GM18907 (cell line): Measurements from ENCODE around the gene MSRB1.

Source experiments
- ATAC-seq: cut with Tn5 transposase; IDR thresholded peaks from one replicate; pipeline ENCODE4 v1.9.1; 2021; ENCODE audit warnings: mild to moderate bottlenecking, moderate library complexity; ENCODE audit not compliant: unreplicated experiment

The MSRB1 gene

DNA sequence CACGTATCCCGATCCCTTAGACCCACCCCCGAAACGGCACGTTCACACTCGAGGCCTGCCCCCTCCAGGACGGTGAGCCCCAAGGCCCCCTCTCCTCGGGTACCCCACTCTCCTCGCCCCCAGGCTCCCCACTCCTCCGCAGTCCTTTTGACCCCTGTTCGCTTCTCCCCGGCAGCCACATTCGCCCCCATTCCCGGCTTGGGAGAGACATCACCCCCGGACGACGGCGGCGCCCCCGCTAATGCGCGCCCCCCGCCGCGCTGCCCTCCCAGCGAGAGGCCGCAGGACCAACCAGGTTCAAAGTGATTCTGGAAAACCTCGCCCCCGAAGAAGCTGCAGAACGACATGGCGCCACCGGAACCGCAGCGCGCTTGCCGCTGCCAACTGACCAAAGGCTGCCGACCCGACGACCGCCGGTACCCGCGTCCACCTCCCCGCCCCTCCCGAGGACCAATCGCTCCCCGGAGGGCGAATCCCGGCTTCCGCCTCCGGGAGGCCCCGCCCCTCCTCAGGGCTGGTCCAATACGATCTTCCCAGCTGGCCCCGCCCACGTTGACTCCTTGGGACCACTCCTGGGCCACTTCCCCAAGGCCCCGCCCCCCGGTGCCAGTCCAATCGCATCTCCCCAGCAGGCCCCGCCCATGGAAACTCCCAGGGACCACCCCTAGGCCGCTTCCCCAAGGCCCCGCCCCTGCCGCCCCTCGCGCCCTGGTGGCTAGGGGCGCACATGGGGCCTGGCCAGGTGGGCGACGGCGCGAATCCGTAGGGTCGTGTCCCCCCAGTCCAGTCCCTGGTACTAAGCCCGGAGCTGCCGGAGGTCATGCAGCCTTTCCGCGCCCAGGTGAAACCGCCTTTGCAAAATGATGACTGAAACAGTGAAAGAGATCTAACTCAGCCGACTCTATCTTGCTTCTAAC is at the start of gene MSRB1:
Gene MSRB1 (minus strand): TSS at position 390 of the 917 bp plus-strand sequence. CDS start 43 bp downstream, at position 347.
- ATAC-seq: peak; percentile 87

GRCh38 chr16:1991948-1992703 is 49.1 kb upstream of the MSRB1 start:
- peak; percentile 45 for ATAC-seq

GRCh38 chr16:1991588-1991947 is 48.6 kb upstream of the MSRB1 start:
- ATAC-seq: no peak

DNA sequence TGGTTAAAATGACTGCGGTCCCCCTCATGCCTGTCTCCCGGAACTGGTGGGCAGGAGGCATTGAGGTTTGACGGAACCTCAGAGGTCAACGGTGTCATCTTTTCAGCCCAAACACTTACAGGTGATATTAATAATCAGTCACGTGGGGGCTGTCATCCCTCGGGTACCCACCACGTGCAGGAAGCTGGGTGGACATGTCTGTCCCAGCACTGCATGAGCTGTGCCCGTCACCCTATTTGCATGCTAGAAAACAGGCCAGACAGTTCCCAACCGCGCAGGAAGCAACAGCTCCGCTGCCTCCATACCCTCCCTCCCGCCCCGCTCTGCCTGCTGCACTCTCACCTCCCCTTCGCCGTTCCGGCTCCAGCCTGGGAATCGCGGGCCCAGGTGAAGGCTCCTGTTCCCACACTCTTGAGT is 48.1 kb upstream of the MSRB1 start:
- peak; percentile 48 for ATAC-seq

DNA sequence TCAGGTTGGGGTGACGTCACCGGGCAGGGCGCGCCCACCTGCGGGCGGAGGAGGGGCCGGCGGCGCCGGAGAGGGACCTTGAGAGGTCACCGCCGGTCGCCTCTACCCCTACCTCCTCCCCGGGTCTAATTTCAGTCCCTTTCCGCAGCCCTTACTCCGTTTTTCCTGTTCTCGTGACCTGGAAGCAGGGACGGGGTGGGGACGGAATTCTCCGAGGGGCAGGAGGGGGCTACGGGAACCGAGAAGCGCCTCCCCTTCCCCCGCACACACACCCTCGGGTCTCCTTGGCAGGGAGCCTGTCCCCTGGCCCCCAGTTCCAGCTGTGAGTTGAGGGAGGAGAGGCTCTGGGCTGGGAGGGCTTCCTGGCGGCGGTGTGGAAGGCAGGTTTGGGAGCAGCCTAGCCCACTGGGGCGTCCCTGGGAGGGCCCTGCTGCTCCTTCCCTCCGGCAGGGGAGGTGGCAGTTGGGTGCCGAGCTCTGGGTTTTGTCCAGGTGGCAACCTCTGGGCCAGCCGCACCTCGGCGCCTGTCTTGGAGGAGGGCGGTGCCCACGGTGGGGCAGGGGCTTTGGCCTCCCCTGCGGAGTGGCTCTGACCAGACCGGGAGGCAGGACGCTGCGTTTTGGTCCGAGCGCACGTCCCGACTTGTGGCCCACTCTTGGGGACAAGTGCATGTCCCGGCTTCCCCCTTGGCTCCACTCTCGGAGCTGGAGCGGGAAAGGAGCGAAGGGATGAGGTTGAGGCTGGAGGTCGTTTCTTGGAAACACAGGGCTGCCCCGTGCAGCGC is 47.5 kb upstream of the MSRB1 start:
- ATAC-seq: peak; percentile 6

GRCh38 chr16:1990101-1990350 is 47.0 kb upstream of the MSRB1 start:
- ATAC-seq: no peak

DNA sequence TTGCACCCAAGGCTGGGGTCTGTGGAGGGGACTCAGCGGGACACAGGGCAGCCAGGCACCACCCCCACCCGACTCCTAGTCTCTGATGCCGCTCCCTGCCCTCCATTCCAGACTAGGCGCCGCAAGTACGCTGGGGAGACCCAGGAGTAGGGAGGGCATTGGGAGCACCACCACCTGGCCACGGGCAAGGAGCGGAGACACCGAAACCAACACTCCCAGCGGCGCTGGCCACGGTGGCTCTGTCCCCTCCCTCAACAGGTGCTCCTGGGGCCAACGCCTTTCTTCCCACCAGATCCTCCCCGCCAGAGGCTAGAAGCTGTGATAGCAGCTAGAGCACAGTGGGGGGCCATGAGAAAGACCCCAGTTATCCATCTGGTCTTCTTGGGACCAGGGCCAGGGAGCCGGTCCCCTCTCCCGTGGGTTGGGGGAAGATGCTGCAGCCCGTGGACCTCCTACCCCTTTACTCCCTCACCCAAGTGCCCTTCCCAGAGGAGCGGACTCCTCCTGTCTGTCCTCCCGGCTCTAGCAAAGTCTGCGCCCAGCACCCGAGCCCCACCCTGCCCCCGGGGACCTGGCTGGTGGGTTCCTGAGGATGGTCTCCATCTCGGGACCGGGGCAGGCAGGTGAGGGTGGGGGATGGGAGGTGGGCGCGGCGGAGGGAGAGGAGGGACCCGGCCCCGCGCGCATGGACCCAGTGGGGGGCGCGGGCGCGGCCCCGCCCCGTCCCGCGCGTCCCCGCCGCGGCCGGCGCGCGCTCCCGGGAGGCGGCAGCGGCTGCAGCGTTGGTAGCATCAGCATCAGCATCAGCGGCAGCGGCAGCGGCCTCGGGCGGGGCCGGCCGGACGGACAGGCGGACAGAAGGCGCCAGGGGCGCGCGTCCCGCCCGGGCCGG is 46.5 kb upstream of the MSRB1 start, which contains the start of gene SYNGR3:
Gene SYNGR3 (plus strand): TSS at position 762 of the 892 bp plus-strand sequence. CDS start 133 bp downstream, outside the sequence.
- no peak for ATAC-seq

DNA sequence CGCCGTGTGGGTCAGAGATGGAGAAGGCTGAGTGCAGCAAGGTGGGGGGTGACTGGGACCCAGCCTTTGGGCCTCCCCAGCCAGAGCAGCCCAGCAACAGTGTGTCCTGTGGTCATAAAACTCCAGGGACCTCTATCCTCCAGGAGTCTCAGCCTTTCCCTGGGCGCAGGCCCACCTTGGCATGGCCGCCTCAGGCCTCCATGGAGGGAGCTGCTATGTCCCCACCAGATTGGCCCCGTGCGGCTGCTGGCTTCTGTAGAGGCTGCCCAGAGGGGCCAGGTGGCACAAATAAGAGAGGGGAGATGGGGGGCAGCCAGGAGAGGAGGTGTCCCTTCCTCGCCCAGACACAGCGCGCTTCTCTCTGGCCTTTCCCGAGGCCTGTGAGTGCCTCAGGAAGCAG is 44.2 kb upstream of the MSRB1 start:
- no peak for ATAC-seq

- no peak for ATAC-seq
Observed at GRCh38 chr16:1985466-1986150, 42.6 kb upstream of the MSRB1 start.

- peak; percentile 6 for ATAC-seq
Observed at GRCh38 chr16:1984347-1985225, 41.6 kb upstream of the MSRB1 start.

GRCh38 chr16:1983544-1984346 is 40.7 kb upstream of the MSRB1 start, which contains the start of gene GFER:
Gene GFER (plus strand): TSS chr16:1984193. CDS start chr16:1984219, 26 bp downstream.
- peak; percentile 78 for ATAC-seq

GRCh38 chr16:1982991-1983543 is 40.1 kb upstream of the MSRB1 start:
- ATAC-seq: no peak

- no peak for ATAC-seq
Observed at GRCh38 chr16:1982013-1982433, 39.0 kb upstream of the MSRB1 start.

DNA sequence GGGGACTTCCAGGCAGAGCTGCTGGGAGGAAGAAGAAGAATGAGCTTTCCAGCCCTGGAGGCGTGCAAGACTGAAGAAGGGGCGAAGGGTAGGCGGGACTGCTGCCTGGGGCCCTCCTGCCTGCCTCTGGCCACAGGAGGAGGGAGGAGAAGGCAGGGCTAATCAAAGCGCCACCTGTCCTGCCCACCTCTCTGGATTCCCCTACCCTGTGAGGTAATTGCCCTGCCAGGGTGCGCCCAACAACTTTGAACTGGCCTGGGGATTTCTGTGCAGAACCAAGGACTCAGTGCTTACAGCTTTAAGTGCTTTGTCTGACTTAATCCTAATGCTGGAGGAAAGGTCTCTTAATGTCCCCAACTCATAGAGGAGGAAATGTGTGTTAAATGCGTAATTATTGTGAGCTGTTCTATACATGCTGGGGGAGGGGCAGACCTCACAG is 38.4 kb upstream of the MSRB1 start, which contains the start of gene NOXO1:
Gene NOXO1 (minus strand): TSS at position 72 of the 439 bp plus-strand sequence. CDS start 290 bp downstream, outside the sequence.
- ATAC-seq: no peak

DNA sequence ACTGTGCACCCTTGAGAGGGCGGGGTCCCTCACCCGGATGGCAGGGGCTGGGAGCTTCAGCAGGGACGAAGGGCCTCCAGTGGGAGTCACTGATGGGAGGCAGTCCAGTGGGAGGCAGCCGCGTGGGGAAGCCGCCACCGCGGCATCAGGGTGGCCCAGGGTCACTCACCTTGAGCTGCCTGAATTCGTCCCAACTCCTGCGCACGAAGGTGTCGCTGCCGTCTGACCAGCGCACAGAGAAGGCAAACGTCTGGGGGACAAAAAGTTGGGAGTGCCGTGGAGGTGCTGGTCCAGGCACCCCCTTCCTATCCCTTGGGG is 37.7 kb upstream of the MSRB1 start:
- no peak for ATAC-seq

DNA sequence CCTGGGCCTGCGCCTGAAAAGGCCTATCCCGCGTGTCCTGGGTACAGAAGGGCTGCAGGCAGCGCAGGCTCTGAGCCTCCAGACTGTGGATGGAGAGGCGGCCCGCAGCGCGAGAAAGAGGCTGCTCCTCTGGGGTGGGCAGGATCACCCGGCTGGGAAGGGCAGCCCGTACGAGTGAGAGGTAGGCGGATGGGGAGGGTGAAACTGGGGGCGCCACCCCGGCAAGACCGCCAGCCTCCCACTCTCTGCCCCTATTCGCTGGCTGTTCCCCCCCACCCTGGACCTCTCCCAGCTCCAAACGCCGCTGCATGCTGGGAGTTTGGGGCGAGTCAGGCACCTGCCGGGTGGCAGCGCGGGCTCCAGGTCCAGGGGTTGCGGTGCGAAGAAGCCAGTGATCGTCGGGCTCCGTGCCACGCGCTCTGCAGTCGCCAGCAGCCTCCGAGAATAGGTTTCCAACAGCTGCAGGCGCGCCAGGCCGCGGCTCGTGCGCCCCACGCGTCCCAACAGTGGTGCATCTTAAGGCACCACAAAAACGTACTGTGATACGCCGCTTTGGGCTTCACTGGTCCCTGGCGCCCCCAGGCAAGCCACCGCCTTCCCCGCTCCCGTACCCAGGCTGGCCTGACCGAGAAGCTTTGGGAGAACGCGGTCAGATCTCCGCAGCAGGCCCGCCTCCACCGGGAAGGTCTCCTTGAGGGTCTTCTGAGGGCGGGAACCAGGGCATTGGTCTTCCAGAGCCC is 37.2 kb upstream of the MSRB1 start:
- no peak for ATAC-seq
